GM12878 (cell line): Measurements from ENCODE around the gene IFNLR1. TPM values are rescaled to one million over a fixed set of nuclear protein-coding genes. Genes with fewer than 3 reads are reported as not detected.

ENCODE experiments used
- ATAC-seq: fragments of 200-7000 bp; cut with Tn5 transposase; 3 replicates; pipeline ENCODE4 v1.9.1; 2020; ENCODE audit warnings: mild to moderate bottlenecking, moderate library complexity
- BruUV-seq: library from RNA; stranded (reverse); fragments of 400-500 nt; replicated peaks from 2 replicates; lab custom pipeline; 2021; lab: Mats Ljungman, UMichigan
- CTCF ChIA-PET: fragments of 300-600 bp; sonication (Branson Sonifier 250); formaldehyde crosslinking; extraction: SDS; loops from one replicate; lab custom pipeline; 2021; ENCODE audit warnings: inconsistent platforms; lab: Yijun Ruan, JAX
- POLR2A ChIA-PET: fragments of 350-600 bp; formaldehyde crosslinking; extraction: SDS; loops from one replicate; lab custom pipeline; 2021; ENCODE audit warnings: inconsistent platforms; lab: Charles Lee
- RAD21 ChIA-PET: fragments of 300-600 bp; sonication (Branson Sonifier 250); formaldehyde crosslinking; loops from one replicate; lab custom pipeline; 2023; ENCODE audit warnings: antibody characterized with exemption; ENCODE audit not compliant: unreplicated experiment; lab: Charles Lee
- SMC1A ChIA-PET: fragments of 300-600 bp; sonication (Branson Sonifier 250); formaldehyde crosslinking; loops from one replicate; lab custom pipeline; 2023; ENCODE audit not compliant: unreplicated experiment, uncharacterized antibody; lab: Charles Lee
- DNase-seq: peaks from one replicate; pipeline ENCODE4 v3.0.0-alpha.2; 2011; ENCODE audit warnings: low read depth, low spot score
- FAIRE-seq: peaks from 3 replicates; lab custom pipeline; 2011; peaks lifted over from hg19 to GRCh38; lab: Jason Lieb, UNC
- H2AFZ ChIP-seq: 2 replicates; pipeline ENCODE4 v1.6.0; 2011; ENCODE audit warnings: low read depth, low read length, control low read depth; ENCODE audit not compliant: control insufficient read depth
- H3K27ac ChIP-seq: 2 replicates; pipeline ENCODE4 v1.5.1; 2011; ENCODE audit warnings: control low read depth; ENCODE audit not compliant: control insufficient read depth, insufficient read depth
- H3K27me3 ChIP-seq, 2 experiments: replicated peaks in 1 of 2; 2 replicates each; pipeline versions ENCODE4 v1.6.0 to v1.6.1; 2011; ENCODE audit warnings: low read length in 1 of 2; ENCODE audit not compliant: control insufficient read depth in 2 of 2, insufficient read depth in 2 of 2
- H3K36me3 ChIP-seq, 2 experiments: 2 replicates each; pipeline ENCODE4 v1.5.1; 2011; ENCODE audit warnings: low read length in 1 of 2; ENCODE audit not compliant: control insufficient read depth in 2 of 2, insufficient read depth in 2 of 2
- H3K4me1 ChIP-seq: 2 replicates; pipeline ENCODE4 v1.6.1; 2011; ENCODE audit warnings: mild to moderate bottlenecking, low read length, moderate library complexity, mixed read lengths; ENCODE audit not compliant: control insufficient read depth, insufficient read depth
- H3K4me2 ChIP-seq: 2 replicates; pipeline ENCODE4 v1.6.0; 2011; ENCODE audit warnings: control low read depth; ENCODE audit not compliant: control insufficient read depth, insufficient read depth
- H3K4me3 ChIP-seq: fragments of 200-600 bp; sonication (generic); 2 replicates; pipeline ENCODE4 v1.5.1; 2016
- H3K79me2 ChIP-seq: 2 replicates; pipeline ENCODE4 v1.6.0; 2011; ENCODE audit warnings: low read length; ENCODE audit not compliant: control insufficient read depth, insufficient read depth
- H3K9ac ChIP-seq: 2 replicates; pipeline ENCODE4 v1.8.0; 2011; ENCODE audit warnings: low read length, control low read depth, mixed read lengths; ENCODE audit not compliant: control insufficient read depth, insufficient read depth
- H3K9me3 ChIP-seq: replicated peaks from 3 replicates; pipeline ENCODE4 v1.5.1; 2011; ENCODE audit warnings: mild to moderate bottlenecking, low read length; ENCODE audit not compliant: control insufficient read depth, insufficient read depth
- H4K20me1 ChIP-seq: 2 replicates; pipeline ENCODE4 v1.6.0; 2011; ENCODE audit not compliant: control insufficient read depth, insufficient read depth
- BRCA1 ChIP-seq: IDR thresholded peaks from 2 replicates; pipeline ENCODE4 v1.6.1; 2011; ENCODE audit warnings: low read depth, low read length, improper control_type of control experiment
- FOXK2 ChIP-seq: fragments of 450-650 bp; IDR thresholded peaks from 2 replicates; pipeline ENCODE4 v1.6.1; 2017; ENCODE audit warnings: mild to moderate bottlenecking, moderate library complexity
- KLF5 ChIP-seq: fragments of 450-650 bp; IDR thresholded peaks from 2 replicates; pipeline ENCODE4 v1.6.1; 2014; ENCODE audit warnings: mild to moderate bottlenecking; ENCODE audit not compliant: partially characterized antibody
- MXI1 ChIP-seq: fragments of 150-350 bp; IDR thresholded peaks from 2 replicates; pipeline ENCODE4 v1.6.1; 2011; ENCODE audit warnings: low read depth, mild to moderate bottlenecking, inconsistent platforms, low read length, improper control_type of control experiment
- PRDM15 ChIP-seq: fragments of 450-650 bp; formaldehyde crosslinking; IDR thresholded peaks from 2 replicates; pipeline ENCODE4 v1.4.0; 2020; ENCODE audit warnings: mild to moderate bottlenecking, moderate library complexity
- RELA ChIP-seq: fragments of 450-650 bp; IDR thresholded peaks from 2 replicates; pipeline ENCODE4 v1.8.0; 2014; ENCODE audit warnings: borderline replicate concordance; ENCODE audit not compliant: partially characterized antibody
- SREBF2 ChIP-seq: IDR thresholded peaks from 2 replicates; pipeline ENCODE4 v1.6.1; 2012; ENCODE audit warnings: mild to moderate bottlenecking, low read length
- STAT1 ChIP-seq: fragments of 450-650 bp; conservative IDR thresholded peaks from 2 replicates; pipeline ENCODE4 v1.6.1; 2014; ENCODE audit warnings: antibody characterized with exemption, mild to moderate bottlenecking
- SUZ12 ChIP-seq: fragments of 200-600 bp; sonication (generic); IDR thresholded peaks from one replicate; pipeline ENCODE4 v1.6.1; 2018; ENCODE audit warnings: antibody characterized with exemption, mild to moderate bottlenecking; ENCODE audit not compliant: unreplicated experiment
- TCF3 ChIP-seq: IDR thresholded peaks from 2 replicates; pipeline ENCODE4 v1.6.1; 2012; ENCODE audit warnings: low read depth, mild to moderate bottlenecking, low read length, borderline replicate concordance; ENCODE audit not compliant: insufficient read depth
- WRNIP1 ChIP-seq: IDR thresholded peaks from 2 replicates; pipeline ENCODE4 v1.6.1; 2011; ENCODE audit warnings: low read depth, low read length, improper control_type of control experiment, borderline replicate concordance
- ZNF24 ChIP-seq: fragments of 450-650 bp; IDR thresholded peaks from 2 replicates; pipeline ENCODE4 v1.6.1; 2017; ENCODE audit warnings: antibody characterized with exemption, mild to moderate bottlenecking
- ZNF592 ChIP-seq: fragments of 450-650 bp; IDR thresholded peaks from 2 replicates; pipeline ENCODE4 v1.6.1; 2017; ENCODE audit warnings: mild to moderate bottlenecking, moderate library complexity
- ZNF687 ChIP-seq: fragments of 450-650 bp; IDR thresholded peaks from 2 replicates; pipeline ENCODE4 v1.6.1; 2017; ENCODE audit warnings: mild to moderate bottlenecking, moderate library complexity
- WGBS: methylation state at CpG from one replicate; pipeline ENCODE4 v1.1.6; 2016; ENCODE audit warnings: low lambda C conversion rate; ENCODE audit not compliant: insufficient replicate concordance, insufficient coverage; ENCODE audit errors: missing lambda C conversion rate; 5-methylcytosine and 5-hydroxymethylcytosine counted together
- in situ Hi-C: fragments of 300-500 bp; cut with MboI; formaldehyde crosslinking; loops from 9 replicates; pipeline ENCODE4 v1.14.3; 2018; ENCODE audit warnings: mixed read lengths
- intact Hi-C: fragments of 100-400 bp; cut with micrococcal nuclease; formaldehyde crosslinking; loops from one replicate; pipeline ENCODE4 v1.14.2; 2022; ENCODE audit not compliant: unreplicated experiment
- polyA plus RNA-seq, 11 experiments: library from polyadenylated mRNA; depleted of rRNA in 4 of 11; unstranded in 6 of 11; stranded (reverse) in 5 of 11; fragments of >200 nt; fragmentation: Nextera tagmentation in 4 of 11; fragmentation: Illumina TruSeq in 1 of 11; extraction: Ambion mirVana in 4 of 11; extraction: Trizol in 1 of 11; gene quantifications; 1 replicate in 1 of 11; 2 replicates in 10 of 11; pipeline versions ENCODE4 v1.2.1 to v1.2.3, GENCODE V29; 2011 to 2016; ENCODE audit warnings: inconsistent platforms in 2 of 11, missing spikeins in 2 of 11, low read depth in 1 of 11
- total RNA-seq, 4 experiments: library from RNA; depleted of rRNA in 3 of 4; stranded (reverse); fragments of >200 nt in 3 of 4; fragmentation: Illumina TruSeq in 1 of 4; extraction: Trizol in 1 of 4; gene quantifications; 2 replicates each; pipeline versions ENCODE4 v1.2.1 to v1.2.3, GENCODE V29; 2013 to 2021

Gene IFNLR1
- total and polyA plus RNA-seq, 10 of the 15 experiments (the other 5 are each of a cell fraction or from before 2014, with no cell fraction given) = 0.31 to 5.6 (median 3.9) TPM

GRCh38 chr1:24117132-24117531, 70.0 kb downstream of the IFNLR1 start:
- intact Hi-C loops = no loop called here
- POLR2A ChIA-PET = no interaction called here
- no peak for FAIRE-seq
- no peak for TF ChIP-seq FOXK2
- no peak for TF ChIP-seq KLF5
- no peak for TF ChIP-seq ZNF24
- TF ChIP-seq STAT1 = no peak
- TF ChIP-seq ZNF687 = no peak
- no peak for TF ChIP-seq MXI1
- no peak for TF ChIP-seq BRCA1
- no peak for TF ChIP-seq RELA
- no peak for TF ChIP-seq PRDM15 (CRISPR knock-in tag)
- no peak for TF ChIP-seq ZNF592
- TF ChIP-seq TCF3 = no peak
- no peak for TF ChIP-seq SREBF2
- no peak for TF ChIP-seq SUZ12
- TF ChIP-seq WRNIP1 = no peak

More at GRCh38 chr1:24117132-24117531, 70.0 kb downstream of the IFNLR1 start:
- no peak overlapping the region for H3K9ac ChIP-seq
- ATAC-seq = no peak
- in situ Hi-C loops = no loop called here
- RAD21 ChIA-PET = no interaction called here
- no peaks in the 10 kb centered on the region for H3K4me1 ChIP-seq
- H3K36me3 ChIP-seq = no peaks in the 10 kb centered on the region
- CTCF ChIA-PET = no interaction called here
- no peak overlapping the region for H2AFZ ChIP-seq
- no peak overlapping the region for H3K4me3 ChIP-seq
- SMC1A ChIA-PET = no interaction called here
- no peak overlapping the region for H3K27ac ChIP-seq
- H3K4me2 ChIP-seq = no peak overlapping the region
- 74% methylated on average over 2 of the region's 2 CpGs for WGBS
- no TSS peak for BruUV-seq
- DNase-seq = no peak
- H3K79me2 ChIP-seq = no peaks in the 10 kb centered on the region
- peaks cover 0 to 3% of the 10 kb centered on the region in 2 experiments; a peak in 3 of 4 replicates for H3K27me3 ChIP-seq
- no peaks in the 10 kb centered on the region for H4K20me1 ChIP-seq
- no peaks in the 10 kb centered on the region for H3K9me3 ChIP-seq
